Measurements from ENCODE around the gene CDK19. TPM values are rescaled to one million over a fixed set of nuclear protein-coding genes. Genes with fewer than 3 reads are reported as not detected.

CDK19 gene
- total and polyA plus RNA-seq, 2 of the 13 experiments (the other 11 are each of a cell fraction or from before 2014, with no cell fraction given) = 13.4 to 27.0 TPM

- TF ChIP-seq ZBTB42 (CRISPR knock-in tag; IDR thresholded peaks at IDR 0.05) (no peak), MED13 (CRISPR knock-in tag; IDR thresholded peaks at IDR 0.05) (no peak), ZNF703 (CRISPR knock-in tag; IDR thresholded peaks at IDR 0.05; ENCODE audit: borderline replicate concordance) (no peak), RFX3 (CRISPR knock-in tag; IDR thresholded peaks at IDR 0.05) (no peak), ZNF430 (CRISPR knock-in tag; IDR thresholded peaks at IDR 0.05) (peak; percentile 34; the same call in 1 of the 2 replicates), NONO (IDR thresholded peaks at IDR 0.05) (no peak), NONO (CRISPR knock-in tag; conservative IDR thresholded peaks at IDR 0.05) (peak; percentile 37; the same call in 1 of the 2 replicates), PRDM10 (CRISPR knock-in tag; IDR thresholded peaks at IDR 0.05; ENCODE audit: low read depth) (peak; percentile 8; the same call in 1 of the 2 replicates), ZNF710 (CRISPR knock-in tag; IDR thresholded peaks at IDR 0.05; ENCODE audit: borderline replicate concordance) (no peak; the same call in 1 of the 2 replicates), ZMAT3 (CRISPR knock-in tag; conservative IDR thresholded peaks at IDR 0.05) (no peak), DNMT3B (CRISPR knock-in tag; conservative IDR thresholded peaks at IDR 0.05) (no peak), ZNF687 (CRISPR knock-in tag; IDR thresholded peaks at IDR 0.05) (no peak; the same call in 1 of the 2 replicates), THYN1 (CRISPR knock-in tag; IDR thresholded peaks at IDR 0.05; ENCODE audit: borderline replicate concordance, low read depth) (no peak), HOMEZ (CRISPR knock-in tag; IDR thresholded peaks at IDR 0.05; ENCODE audit: low read depth) (peak; percentile 46), ZNF503 (CRISPR knock-in tag; IDR thresholded peaks at IDR 0.05) (no peak; the same call in none of the 2 replicates)
Observed at GRCh38 chr6:110566346-110567125, 248.7 kb downstream of the CDK19 start (continued).

Measured in HepG2 (cell line).